SK-N-SH treated with all-trans-retinoic acid at 6 μM for 48 hours (cell line): ENCODE measurements around the gene DNAJB12.

Experiments
- OSR1 ChIP-seq: fragments of 250-450 bp; sonication (Bioruptor Pico); IDR thresholded peaks from 2 replicates; pipeline ENCODE4 v1.8.0; 2022; ENCODE audit warnings: moderate library complexity, mild to moderate bottlenecking, inconsistent platforms
- ZFP30 ChIP-seq: fragments of 450-650 bp; formaldehyde crosslinking; IDR thresholded peaks from 2 replicates; pipeline ENCODE4 v1.5.0; 2022; ENCODE audit warnings: mild to moderate bottlenecking, moderate library complexity
- ZNF70 ChIP-seq: fragments of 450-650 bp; formaldehyde crosslinking; IDR thresholded peaks from 2 replicates; pipeline ENCODE4 v1.5.0; 2020; ENCODE audit warnings: mild to moderate bottlenecking, moderate library complexity

GRCh38 chr10:72283131-72283530 lies 71.6 kb downstream of the DNAJB12 start:
- TF ChIP-seq OSR1 (CRISPR knock-in tag), result no peak
- TF ChIP-seq ZNF70 (CRISPR knock-in tag), result no peak
- TF ChIP-seq ZFP30, result no peak
